ENCODE results near the gene SMPDL3A.

Gene SMPDL3A

DNA sequence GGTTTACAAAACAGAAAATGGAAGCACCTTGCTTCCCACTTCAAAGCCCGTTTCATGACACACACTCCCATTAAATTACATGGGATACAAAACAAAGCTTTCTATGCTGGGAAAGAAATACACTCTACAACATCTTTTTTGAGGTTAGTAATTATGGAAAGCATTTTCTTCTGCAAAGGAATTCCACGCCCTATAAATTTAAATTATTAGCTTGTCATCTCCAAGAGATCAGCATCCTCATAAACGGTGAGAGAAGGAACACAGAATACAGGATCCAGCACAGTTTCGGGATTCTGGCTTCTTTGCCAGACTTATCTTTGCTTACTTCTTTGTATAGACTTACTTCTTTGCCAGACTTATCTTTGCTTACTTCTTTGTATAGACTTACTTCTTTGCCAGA lies 1.3 kb upstream of the SMPDL3A start:
- H2BK12ac ChIP-seq (ENCODE audit: low read length): no peak overlapping the region
- no peak overlapping the region for H3K27ac ChIP-seq (replicated peaks; ENCODE audit: low read length)

DNA sequence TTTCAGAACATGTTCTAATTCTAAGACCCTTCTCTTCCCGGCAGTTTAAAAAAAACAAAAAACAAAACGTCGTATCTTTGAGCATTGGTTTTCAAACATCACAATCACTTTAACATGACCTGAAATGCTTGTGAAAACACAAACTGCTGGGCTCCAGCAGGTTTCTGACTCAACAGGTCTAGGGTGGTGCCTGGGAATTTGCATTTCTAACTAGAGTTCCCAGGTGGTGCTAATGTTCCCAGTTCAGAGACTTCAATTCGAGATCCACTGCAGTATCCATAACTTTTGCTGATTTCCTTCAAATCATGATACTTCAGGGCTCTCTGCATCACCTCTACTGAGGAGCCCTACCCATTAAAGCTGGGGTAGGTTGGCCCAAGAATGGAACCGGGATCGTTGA lies 850 bp upstream of the SMPDL3A start:
- no CpG with 5 or more reads among the region's 6 CpGs for WGBS, 2 donors (ENCODE audit: extremely low coverage in 2 of 2, insufficient read length in 2 of 2, insufficient replicate concordance in 1 of 2)
- Histone ChIP-seq H3K27me3 (ENCODE audit: control insufficient read depth in 3 of 3, insufficient read depth in 3 of 3, low read depth in 1 of 3, low read length in 3 of 3) (no peaks in the 10 kb centered on the region), H4K91ac (ENCODE audit: low read depth, low read length, poor library complexity) (no peak overlapping the region), H3K27ac (replicated peaks; ENCODE audit: low read length) (no peak overlapping the region), H3K4me3 (ENCODE audit: low read length in 2 of 2) (no peak overlapping the region), H2BK5ac (ENCODE audit: low read length) (no peak overlapping the region), H3K79me1 (ENCODE audit: low read depth, low read length) (no peaks in the 10 kb centered on the region), H2BK120ac (ENCODE audit: low read depth, low read length) (no peak overlapping the region), H3K4ac (ENCODE audit: low read length) (no peak overlapping the region), H3K4me1 (ENCODE audit: control insufficient read depth in 2 of 2, insufficient read depth in 1 of 2, low read depth in 1 of 2, low read length in 2 of 2) (peaks cover 8 to 18% of the 10 kb centered on the region in 2 donors), H4K8ac (ENCODE audit: low read depth, low read length) (no peak overlapping the region), H3K9me3 (replicated peaks in 1 of 2; ENCODE audit: control insufficient read depth in 2 of 2, insufficient read depth in 1 of 2, low read depth in 1 of 2, low read length in 2 of 2) (no peaks in the 10 kb centered on the region), H3K23ac (ENCODE audit: low read depth, low read length, poor library complexity) (no peak overlapping the region), H2AK5ac (ENCODE audit: low read depth, low read length) (no peak overlapping the region), H3K9ac (ENCODE audit: low read depth, low read length, poor library complexity) (no peak overlapping the region), H2BK15ac (ENCODE audit: low read length) (no peak overlapping the region), H3K36me3 (replicated peaks in 1 of 2; ENCODE audit: control insufficient read depth in 2 of 2, insufficient read depth in 2 of 2, low read length in 2 of 2) (no peaks in the 10 kb centered on the region), H2BK12ac (ENCODE audit: low read length) (no peak overlapping the region), H3K4me2 (ENCODE audit: insufficient read depth, low read length, poor library complexity, severe bottlenecking) (peak overlapping the region; percentile 89), H3K18ac (ENCODE audit: low read length) (no peak overlapping the region), H2AFZ (ENCODE audit: low read length) (peak overlapping the region; percentile 94), H3K14ac (ENCODE audit: low read length) (no peak overlapping the region)
- DNase-seq (ENCODE audit: low spot score): no peak

More for the DNA sequence above, 1.3 kb upstream of the SMPDL3A start:
- WGBS, 2 donors (ENCODE audit: extremely low coverage in 2 of 2, insufficient read length in 2 of 2, insufficient replicate concordance in 1 of 2): no CpG with 5 or more reads among the region's 4 CpGs
- H2BK15ac ChIP-seq (ENCODE audit: low read length): no peak overlapping the region
- H3K9ac ChIP-seq (ENCODE audit: low read depth, low read length, poor library complexity): no peak overlapping the region
- H3K4me2 ChIP-seq (ENCODE audit: insufficient read depth, low read length, poor library complexity, severe bottlenecking): no peak overlapping the region
- no peak overlapping the region for H2AK5ac ChIP-seq (ENCODE audit: low read depth, low read length)
- H3K4me3 ChIP-seq (ENCODE audit: low read length in 2 of 2): no peak overlapping the region
- no peak overlapping the region for H4K91ac ChIP-seq (ENCODE audit: low read depth, low read length, poor library complexity)
- H4K8ac ChIP-seq (ENCODE audit: low read depth, low read length): no peak overlapping the region
- no peaks in the 10 kb centered on the region for H3K79me1 ChIP-seq (ENCODE audit: low read depth, low read length)
- H3K36me3 ChIP-seq (replicated peaks in 1 of 2; ENCODE audit: control insufficient read depth in 2 of 2, insufficient read depth in 2 of 2, low read length in 2 of 2): no peaks in the 10 kb centered on the region
- H3K27me3 ChIP-seq (ENCODE audit: control insufficient read depth in 3 of 3, insufficient read depth in 3 of 3, low read depth in 1 of 3, low read length in 3 of 3): no peaks in the 10 kb centered on the region
- no peak overlapping the region for H3K18ac ChIP-seq (ENCODE audit: low read length)
- no peak overlapping the region for H2BK5ac ChIP-seq (ENCODE audit: low read length)
- H3K23ac ChIP-seq (ENCODE audit: low read depth, low read length, poor library complexity): no peak overlapping the region
- H3K4me1 ChIP-seq (ENCODE audit: control insufficient read depth in 2 of 2, insufficient read depth in 1 of 2, low read depth in 1 of 2, low read length in 2 of 2): peaks cover 8 to 18% of the 10 kb centered on the region in 2 donors
- no peaks in the 10 kb centered on the region for H3K9me3 ChIP-seq (replicated peaks in 1 of 2; ENCODE audit: control insufficient read depth in 2 of 2, insufficient read depth in 1 of 2, low read depth in 1 of 2, low read length in 2 of 2)
- H2BK120ac ChIP-seq (ENCODE audit: low read depth, low read length): no peak overlapping the region
- DNase-seq (ENCODE audit: low spot score): no peak
- H3K4ac ChIP-seq (ENCODE audit: low read length): no peak overlapping the region
- no peak overlapping the region for H2AFZ ChIP-seq (ENCODE audit: low read length)
- no peak overlapping the region for H3K14ac ChIP-seq (ENCODE audit: low read length)

- peak overlapping the region; percentile 87 for H3K9ac ChIP-seq (ENCODE audit: low read depth, low read length, poor library complexity)
- H2AK5ac ChIP-seq (ENCODE audit: low read depth, low read length): no peak overlapping the region
- peak overlapping the region; percentile 93 for H2BK5ac ChIP-seq (ENCODE audit: low read length)
- H3K18ac ChIP-seq (ENCODE audit: low read length): peak overlapping the region; percentile 31
- no peak overlapping the region for H3K14ac ChIP-seq (ENCODE audit: low read length)
- H2BK120ac ChIP-seq (ENCODE audit: low read depth, low read length): no peak overlapping the region
- no peak overlapping the region for H3K4ac ChIP-seq (ENCODE audit: low read length)
- peak overlapping the region; percentile 97 for H4K8ac ChIP-seq (ENCODE audit: low read depth, low read length)
- peak overlapping the region; percentile 57 for H3K27ac ChIP-seq (replicated peaks; ENCODE audit: low read length)
- H3K4me3 ChIP-seq (ENCODE audit: low read length in 2 of 2): peak overlapping the region; percentile 83 to 88
- peaks cover 8 to 18% of the 10 kb centered on the region in 2 donors for H3K4me1 ChIP-seq (ENCODE audit: control insufficient read depth in 2 of 2, insufficient read depth in 1 of 2, low read depth in 1 of 2, low read length in 2 of 2)
- H3K79me1 ChIP-seq (ENCODE audit: low read depth, low read length): no peaks in the 10 kb centered on the region
- H2AFZ ChIP-seq (ENCODE audit: low read length): peak overlapping the region; percentile 94
- no peaks in the 10 kb centered on the region for H3K9me3 ChIP-seq (replicated peaks in 1 of 2; ENCODE audit: control insufficient read depth in 2 of 2, insufficient read depth in 1 of 2, low read depth in 1 of 2, low read length in 2 of 2)
- WGBS, 2 donors (ENCODE audit: extremely low coverage in 2 of 2, insufficient read length in 2 of 2, insufficient replicate concordance in 1 of 2): no CpG with 5 or more reads among the region's 10 CpGs
- no peaks in the 10 kb centered on the region for H3K36me3 ChIP-seq (replicated peaks in 1 of 2; ENCODE audit: control insufficient read depth in 2 of 2, insufficient read depth in 2 of 2, low read length in 2 of 2)
- peak overlapping the region; percentile 89 for H3K4me2 ChIP-seq (ENCODE audit: insufficient read depth, low read length, poor library complexity, severe bottlenecking)
- DNase-seq (ENCODE audit: low spot score): no peak
- H3K23ac ChIP-seq (ENCODE audit: low read depth, low read length, poor library complexity): peak overlapping the region; percentile 92
- H3K27me3 ChIP-seq (ENCODE audit: control insufficient read depth in 3 of 3, insufficient read depth in 3 of 3, low read depth in 1 of 3, low read length in 3 of 3): no peaks in the 10 kb centered on the region
- peak overlapping the region; percentile 95 for H2BK12ac ChIP-seq (ENCODE audit: low read length)
- H4K91ac ChIP-seq (ENCODE audit: low read depth, low read length, poor library complexity): peak overlapping the region; percentile 59
- H2BK15ac ChIP-seq (ENCODE audit: low read length): no peak overlapping the region
Measured at GRCh38 chr6:122788663-122789181, 336 bp upstream of the SMPDL3A start.

DNA sequence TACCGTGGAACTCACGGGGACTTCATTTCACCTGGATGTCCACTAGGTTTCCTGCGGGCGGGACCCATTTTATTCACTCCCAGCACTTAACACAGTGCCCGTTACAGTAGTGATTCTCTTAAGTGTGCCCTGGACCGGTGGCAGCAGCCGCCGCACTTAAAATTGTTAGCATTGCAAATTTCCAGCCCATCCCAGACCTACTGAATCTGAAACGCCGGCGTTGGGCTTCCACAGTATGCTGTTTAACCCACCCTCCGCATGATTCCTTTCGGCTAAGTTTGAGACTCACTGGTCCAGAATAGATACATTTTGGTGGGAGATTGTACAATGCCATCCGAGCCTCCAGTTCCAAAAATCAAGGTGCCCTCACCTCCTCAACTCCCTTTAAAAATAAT lies 967 bp downstream of the SMPDL3A start:
- Histone ChIP-seq H3K4me1 (ENCODE audit: control insufficient read depth in 2 of 2, insufficient read depth in 1 of 2, low read depth in 1 of 2, low read length in 2 of 2) (peaks cover 8 to 18% of the 10 kb centered on the region in 2 donors), H3K9ac (ENCODE audit: low read depth, low read length, poor library complexity) (peak overlapping the region; percentile 26), H2BK15ac (ENCODE audit: low read length) (peak overlapping the region; percentile 25), H3K4me3 (ENCODE audit: low read length in 2 of 2) (peak overlapping the region; percentile 83 to 88), H3K79me1 (ENCODE audit: low read depth, low read length) (no peaks in the 10 kb centered on the region), H3K9me3 (replicated peaks in 1 of 2; ENCODE audit: control insufficient read depth in 2 of 2, insufficient read depth in 1 of 2, low read depth in 1 of 2, low read length in 2 of 2) (no peaks in the 10 kb centered on the region), H3K23ac (ENCODE audit: low read depth, low read length, poor library complexity) (no peak overlapping the region), H3K36me3 (replicated peaks in 1 of 2; ENCODE audit: control insufficient read depth in 2 of 2, insufficient read depth in 2 of 2, low read length in 2 of 2) (no peaks in the 10 kb centered on the region), H3K4ac (ENCODE audit: low read length) (no peak overlapping the region), H2BK12ac (ENCODE audit: low read length) (no peak overlapping the region), H4K91ac (ENCODE audit: low read depth, low read length, poor library complexity) (no peak overlapping the region), H2AFZ (ENCODE audit: low read length) (peak overlapping the region; percentile 94), H3K18ac (ENCODE audit: low read length) (peak overlapping the region; percentile 31), H2BK120ac (ENCODE audit: low read depth, low read length) (no peak overlapping the region), H3K14ac (ENCODE audit: low read length) (no peak overlapping the region), H3K27me3 (ENCODE audit: control insufficient read depth in 3 of 3, insufficient read depth in 3 of 3, low read depth in 1 of 3, low read length in 3 of 3) (no peaks in the 10 kb centered on the region), H3K4me2 (ENCODE audit: insufficient read depth, low read length, poor library complexity, severe bottlenecking) (peak overlapping the region; percentile 89), H2BK5ac (ENCODE audit: low read length) (peak overlapping the region; percentile 93), H2AK5ac (ENCODE audit: low read depth, low read length) (no peak overlapping the region), H3K27ac (replicated peaks; ENCODE audit: low read length) (peak overlapping the region; percentile 57), H4K8ac (ENCODE audit: low read depth, low read length) (no peak overlapping the region)
- no peak for DNase-seq (ENCODE audit: low spot score)
- no CpG with 5 or more reads among the region's 14 CpGs for WGBS, 2 donors (ENCODE audit: extremely low coverage in 2 of 2, insufficient read length in 2 of 2, insufficient replicate concordance in 1 of 2)
